ENCODE data around the gene ZNF750. TPM values are rescaled to one million over a fixed set of nuclear protein-coding genes. Genes with fewer than 3 reads are reported as not detected.
A peak's percentile ranks its signal among the peaks of the same experiment; 100 is the strongest.

The ZNF750 gene
- polyA plus RNA-seq, 1 experiment = not detected

DNA sequence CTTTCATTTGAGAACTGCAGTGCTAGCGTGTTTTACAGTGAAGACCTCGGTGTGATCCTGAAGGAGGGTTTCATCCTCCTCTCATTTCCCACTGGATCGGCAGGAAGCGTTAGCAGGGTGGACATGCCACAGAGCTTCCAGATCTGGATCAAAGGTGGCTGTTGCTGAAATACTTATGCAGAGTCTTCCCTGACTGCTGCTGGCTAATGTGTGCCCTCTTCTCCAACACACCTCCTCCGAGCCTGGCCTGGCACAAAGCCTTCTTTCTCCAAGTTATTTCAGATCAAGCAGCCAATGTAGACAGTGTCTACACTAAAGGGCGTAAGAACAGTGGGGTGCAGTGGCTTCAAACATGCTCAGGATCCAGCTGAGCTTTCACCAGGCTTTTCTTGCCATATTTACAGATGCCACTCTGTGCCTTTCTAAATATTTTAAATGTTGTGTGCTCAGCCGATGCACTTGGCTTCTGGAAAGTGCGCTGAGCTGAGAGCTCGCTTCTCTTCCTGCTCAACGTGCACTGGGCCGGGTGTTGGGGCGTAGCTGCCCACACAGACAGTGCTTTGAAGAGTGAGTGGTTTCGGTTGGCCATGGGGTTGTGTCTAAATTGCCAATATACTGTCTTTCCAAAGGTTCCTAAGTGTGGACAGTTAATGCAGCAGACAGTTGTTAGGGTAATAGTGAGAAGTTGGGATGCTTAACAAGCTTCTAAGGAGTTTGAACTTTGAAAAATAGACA is 2.1 kb downstream of the ZNF750 start:
- Histone ChIP-seq H3K27me3 (ENCODE audit: control insufficient read depth, insufficient read depth, low read length) (no peaks in the 10 kb centered on the region), H3K36me3 (ENCODE audit: control insufficient read depth, insufficient read depth, low read length) (peaks cover 1% of the 10 kb centered on the region; the same call in 1 of the 2 replicates), H3K4me3 (ENCODE audit: low read depth, low read length) (no peak overlapping the region)
- CTCF ChIA-PET = interaction anchor here (1.4 kb wide), 2 partner anchors 12 to 56 kb away, joined by 3 to 4 read pairs; no protein-coding TSS in a partner anchor
- no peak for DNase-seq (ENCODE audit: low read depth)
- POLR2A ChIA-PET = no interaction called here
- TF ChIP-seq, protein P1, sequence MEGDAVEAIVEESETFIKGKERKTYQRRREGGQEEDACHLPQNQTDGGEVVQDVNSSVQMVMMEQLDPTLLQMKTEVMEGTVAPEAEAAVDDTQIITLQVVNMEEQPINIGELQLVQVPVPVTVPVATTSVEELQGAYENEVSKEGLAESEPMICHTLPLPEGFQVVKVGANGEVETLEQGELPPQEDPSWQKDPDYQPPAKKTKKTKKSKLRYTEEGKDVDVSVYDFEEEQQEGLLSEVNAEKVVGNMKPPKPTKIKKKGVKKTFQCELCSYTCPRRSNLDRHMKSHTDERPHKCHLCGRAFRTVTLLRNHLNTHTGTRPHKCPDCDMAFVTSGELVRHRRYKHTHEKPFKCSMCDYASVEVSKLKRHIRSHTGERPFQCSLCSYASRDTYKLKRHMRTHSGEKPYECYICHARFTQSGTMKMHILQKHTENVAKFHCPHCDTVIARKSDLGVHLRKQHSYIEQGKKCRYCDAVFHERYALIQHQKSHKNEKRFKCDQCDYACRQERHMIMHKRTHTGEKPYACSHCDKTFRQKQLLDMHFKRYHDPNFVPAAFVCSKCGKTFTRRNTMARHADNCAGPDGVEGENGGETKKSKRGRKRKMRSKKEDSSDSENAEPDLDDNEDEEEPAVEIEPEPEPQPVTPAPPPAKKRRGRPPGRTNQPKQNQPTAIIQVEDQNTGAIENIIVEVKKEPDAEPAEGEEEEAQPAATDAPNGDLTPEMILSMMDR (IDR thresholded peaks at IDR 0.05; ENCODE audit: insufficient read depth, low read depth, low read length) = no peak

DNA sequence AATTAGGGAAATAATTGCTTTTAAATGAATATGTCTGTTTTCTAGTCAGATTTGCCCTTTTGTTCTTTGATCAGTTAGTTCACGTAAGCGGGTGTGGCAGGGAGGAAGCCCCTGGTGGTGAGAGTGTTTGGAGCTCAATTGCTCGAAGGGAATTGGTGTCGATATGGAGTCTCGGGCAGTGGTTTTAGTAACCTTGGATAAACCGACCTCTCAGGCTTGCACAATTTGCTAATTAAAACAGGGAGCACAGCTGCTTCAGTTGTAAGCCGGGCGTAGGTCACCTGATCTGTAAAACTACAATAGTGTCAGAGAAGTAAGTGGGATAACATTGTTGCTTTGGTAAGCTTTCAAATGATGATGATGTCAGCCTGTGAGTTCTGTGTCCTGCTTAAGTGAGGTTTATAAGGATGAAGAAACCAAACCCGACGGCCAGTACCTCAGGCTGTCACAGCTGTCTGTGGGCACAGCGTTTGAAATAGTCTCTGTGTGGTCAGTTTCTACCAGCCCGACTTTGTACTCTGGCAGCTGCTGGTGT is 2.9 kb downstream of the ZNF750 start:
- ChIA-PET POLR2A (no interaction called here), CTCF (interaction anchor here (0.6 to 1.4 kb wide), 3 partner anchors 11 to 78 kb away, joined by 3 to 4 read pairs (median 3); no protein-coding TSS in a partner anchor)
- H3K4me3 ChIP-seq (ENCODE audit: low read depth, low read length) = no peak overlapping the region
- no peak for DNase-seq (ENCODE audit: low read depth)
- H3K36me3 ChIP-seq (ENCODE audit: control insufficient read depth, insufficient read depth, low read length) = peaks cover 2% of the 10 kb centered on the region; the same call in 1 of the 2 replicates
- TF ChIP-seq, protein P1 (IDR thresholded peaks at IDR 0.05; ENCODE audit: insufficient read depth, low read depth, low read length) = 0 out of 2 replicates have a peak, but pooled peaks have one; percentile 6
- H3K27me3 ChIP-seq (ENCODE audit: control insufficient read depth, insufficient read depth, low read length) = no peaks in the 10 kb centered on the region

DNA sequence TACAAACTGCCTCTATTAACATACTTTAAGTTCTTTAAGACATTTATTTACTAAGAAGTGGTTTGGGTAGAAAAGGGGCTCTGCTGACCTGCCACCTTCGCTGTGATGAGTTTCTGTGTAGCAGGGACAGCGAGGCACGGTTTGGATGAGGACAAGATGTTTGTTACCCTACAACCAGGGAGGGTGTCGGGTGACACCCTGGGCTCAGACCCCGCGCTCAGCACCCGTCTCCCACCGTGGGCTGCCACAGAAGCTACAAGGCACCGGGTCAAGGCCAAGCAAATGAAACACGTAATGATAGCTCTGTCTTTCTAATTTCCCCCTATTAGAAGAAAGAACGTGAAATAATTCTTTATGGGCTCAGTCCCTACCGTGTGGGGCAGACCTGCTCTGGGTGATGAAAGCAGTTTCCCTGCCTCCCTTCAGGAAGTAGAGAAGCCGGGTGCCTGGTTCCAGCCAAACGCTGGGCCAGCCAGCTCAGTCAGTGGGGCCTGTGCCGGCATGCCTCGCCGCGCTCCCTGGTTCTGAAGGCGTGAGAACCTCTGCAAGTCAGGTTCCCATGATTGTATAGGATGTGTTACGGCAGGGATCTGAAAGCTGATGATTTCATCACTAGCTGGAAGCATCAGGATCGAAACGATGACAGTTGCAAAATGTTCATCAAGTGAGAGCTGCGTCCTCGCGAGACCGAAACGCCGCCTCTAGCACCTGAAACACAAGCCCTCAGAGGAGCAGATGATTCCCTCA is 3.9 kb downstream of the ZNF750 start:
- H3K27me3 ChIP-seq (ENCODE audit: control insufficient read depth, insufficient read depth, low read length) = no peaks in the 10 kb centered on the region
- ChIA-PET POLR2A (no interaction called here), CTCF (interaction anchor here (0.6 to 1.4 kb wide), 5 partner anchors 9 to 64 kb away, joined by 3 to 5 read pairs (median 4); no protein-coding TSS in a partner anchor)
- H3K4me3 ChIP-seq (ENCODE audit: low read depth, low read length) = no peak overlapping the region
- DNase-seq (ENCODE audit: low read depth) = no peak
- TF ChIP-seq, protein P1 (IDR thresholded peaks at IDR 0.05; ENCODE audit: insufficient read depth, low read depth, low read length) = no peak
- H3K36me3 ChIP-seq (ENCODE audit: control insufficient read depth, insufficient read depth, low read length) = peaks cover 5% of the 10 kb centered on the region

DNA sequence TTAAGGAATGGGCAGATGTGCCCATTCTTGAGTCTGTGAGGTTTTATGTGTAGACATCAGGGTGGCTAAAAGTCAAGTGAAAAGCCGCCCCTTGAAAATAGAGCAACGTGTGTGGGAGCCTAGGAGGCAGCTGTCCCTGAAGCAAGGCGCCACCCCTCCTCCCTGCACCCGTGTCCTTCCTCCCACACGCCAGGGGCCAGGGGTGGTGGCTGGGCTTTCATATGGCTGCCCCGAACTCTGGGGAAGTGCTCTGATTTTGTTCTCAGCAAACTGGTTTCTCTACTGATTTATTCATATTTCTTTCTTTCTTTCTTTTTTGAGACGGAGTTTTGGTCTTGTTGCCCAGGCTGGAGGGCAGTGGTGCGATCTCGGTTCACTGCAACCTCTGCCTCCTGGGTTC is 4.7 kb downstream of the ZNF750 start:
- H3K4me3 ChIP-seq (ENCODE audit: low read depth, low read length) = no peak overlapping the region
- ChIA-PET POLR2A (no interaction called here), CTCF (interaction anchor here (0.6 to 1.1 kb wide), 2 partner anchors 16 to 63 kb away, joined by 3 to 4 read pairs; no protein-coding TSS in a partner anchor)
- no peak for DNase-seq (ENCODE audit: low read depth)
- TF ChIP-seq, protein P1 (IDR thresholded peaks at IDR 0.05; ENCODE audit: insufficient read depth, low read depth, low read length) = no peak
- peaks cover 5% of the 10 kb centered on the region for H3K36me3 ChIP-seq (ENCODE audit: control insufficient read depth, insufficient read depth, low read length)
- no peaks in the 10 kb centered on the region for H3K27me3 ChIP-seq (ENCODE audit: control insufficient read depth, insufficient read depth, low read length)

Data from BJ (cell line).